RWPE1 (cell line): ENCODE results near the gene PSMC3.

Experiments used
- CTCF ChIA-PET: fragments of 350-600 bp; sonication (Branson Sonifier 250); formaldehyde crosslinking; extraction: SDS; loops from one replicate; lab custom pipeline; 2021; lab: Yijun Ruan, JAX
- POLR2A ChIA-PET: fragments of 400-600 bp; formaldehyde crosslinking; extraction: SDS; loops from one replicate; lab custom pipeline; 2020; ENCODE audit warnings: antibody characterized with exemption; ENCODE audit not compliant: low non-redundant PET; lab: Yijun Ruan, JAX
- DNase-seq: peaks from one replicate; pipeline ENCODE4 v3.0.0; 2012; ENCODE audit warnings: low spot score
- H3K27ac ChIP-seq: fragments of 450-650 bp; 2 replicates; pipeline ENCODE4 v1.5.1; 2017
- CTCF ChIP-seq: fragments of 450-650 bp; conservative IDR thresholded peaks from 2 replicates; pipeline ENCODE4 v1.5.1; 2017; ENCODE audit warnings: low read depth, mild to moderate bottlenecking

PSMC3 gene

GRCh38 chr11:47369676-47370075, 56.6 kb downstream of the PSMC3 start:
- no peak for DNase-seq
- ChIA-PET POLR2A (no interaction called here), CTCF (no interaction called here)
- TF ChIP-seq CTCF: no peak
- no peak overlapping the region for H3K27ac ChIP-seq
